Muscle layer of colon (tissue), 2 donors: Measurements from ENCODE around the gene NEDD4L.
A peak's percentile ranks its signal among the peaks of the same experiment; 100 is the strongest.

Experiments used
- H3K27ac ChIP-seq: one replicate; pipeline ENCODE4 v1.7.0; 2013; ENCODE audit warnings: low read depth, mild to moderate bottlenecking, low read length, moderate library complexity
- H3K27me3 ChIP-seq, 2 donors: one replicate each; pipeline ENCODE4 v1.7.0; 2013; ENCODE audit warnings: low read length in 2 of 2, mild to moderate bottlenecking in 2 of 2; ENCODE audit not compliant: insufficient read depth in 2 of 2, control insufficient read depth in 1 of 2
- H3K36me3 ChIP-seq: one replicate; pipeline ENCODE4 v1.7.0; 2013; ENCODE audit warnings: mild to moderate bottlenecking, low read length; ENCODE audit not compliant: insufficient read depth
- H3K4me1 ChIP-seq: one replicate; pipeline ENCODE4 v1.7.0; 2013; ENCODE audit warnings: mild to moderate bottlenecking, low read length; ENCODE audit not compliant: insufficient read depth
- H3K4me3 ChIP-seq, 2 donors: one replicate each; pipeline ENCODE4 v1.7.0; 2013; ENCODE audit warnings: low read length in 2 of 2, low read depth in 1 of 2, mild to moderate bottlenecking in 1 of 2, moderate library complexity in 1 of 2
- H3K9ac ChIP-seq: one replicate; pipeline ENCODE4 v1.7.0; 2013; ENCODE audit warnings: low read length
- H3K9me3 ChIP-seq: one replicate; pipeline ENCODE4 v1.7.0; 2013; ENCODE audit warnings: mild to moderate bottlenecking, low read length
- donor health status: abdominal sarcoma.
- donor health status: Adenocarcinoma of cecum.

NEDD4L gene

DNA sequence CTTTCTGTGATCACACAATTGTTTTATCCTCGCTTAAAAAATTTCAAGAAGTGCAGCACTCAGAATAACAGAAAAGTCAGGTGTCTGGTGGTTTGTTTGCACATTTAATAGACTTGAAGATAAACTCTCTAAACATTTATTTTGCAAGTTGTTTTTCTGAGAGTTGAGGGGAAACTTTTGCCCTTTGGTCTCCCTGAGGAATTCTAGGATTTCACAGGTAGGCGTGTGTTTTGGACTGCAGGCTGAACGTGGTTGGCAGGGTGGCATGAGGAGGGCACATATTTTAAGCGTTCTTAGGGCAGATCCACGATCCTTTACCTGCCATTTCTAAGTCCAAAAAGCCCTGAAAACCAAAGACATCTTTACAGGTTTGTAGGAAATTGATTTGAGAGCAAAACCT lies 188.6 kb downstream of the NEDD4L start:
- Histone ChIP-seq H3K27me3 (no peaks in the 10 kb centered on the region), H3K4me3 (no peak overlapping the region), H3K27ac (no peak overlapping the region), H3K9me3 (no peaks in the 10 kb centered on the region), H3K4me1 (peaks cover 56% of the 10 kb centered on the region), H3K36me3 (no peaks in the 10 kb centered on the region), H3K9ac (no peak overlapping the region)

DNA sequence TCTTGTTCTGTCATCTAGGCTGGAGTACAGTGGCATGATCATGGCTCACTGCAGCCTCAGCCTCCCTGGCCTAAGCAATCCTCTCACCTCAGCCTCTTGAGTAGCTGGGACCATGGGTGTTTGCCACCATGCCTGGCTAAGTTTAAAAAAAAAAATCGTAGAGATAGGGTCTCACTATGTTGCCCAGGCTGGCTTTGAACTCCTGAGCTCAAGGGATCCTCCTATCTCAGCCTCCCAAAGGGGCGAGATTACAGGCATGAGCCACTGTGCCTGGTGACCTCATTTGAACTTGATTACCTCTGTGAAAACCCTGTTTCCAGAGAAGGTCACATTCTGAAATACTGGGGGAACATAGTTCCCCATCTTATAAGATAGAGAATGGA lies 190.3 kb downstream of the NEDD4L start:
- Histone ChIP-seq H3K27ac (no peak overlapping the region), H3K27me3 (no peaks in the 10 kb centered on the region), H3K9me3 (no peaks in the 10 kb centered on the region), H3K9ac (no peak overlapping the region), H3K36me3 (no peaks in the 10 kb centered on the region), H3K4me1 (peaks cover 46% of the 10 kb centered on the region), H3K4me3 (no peak overlapping the region)

DNA sequence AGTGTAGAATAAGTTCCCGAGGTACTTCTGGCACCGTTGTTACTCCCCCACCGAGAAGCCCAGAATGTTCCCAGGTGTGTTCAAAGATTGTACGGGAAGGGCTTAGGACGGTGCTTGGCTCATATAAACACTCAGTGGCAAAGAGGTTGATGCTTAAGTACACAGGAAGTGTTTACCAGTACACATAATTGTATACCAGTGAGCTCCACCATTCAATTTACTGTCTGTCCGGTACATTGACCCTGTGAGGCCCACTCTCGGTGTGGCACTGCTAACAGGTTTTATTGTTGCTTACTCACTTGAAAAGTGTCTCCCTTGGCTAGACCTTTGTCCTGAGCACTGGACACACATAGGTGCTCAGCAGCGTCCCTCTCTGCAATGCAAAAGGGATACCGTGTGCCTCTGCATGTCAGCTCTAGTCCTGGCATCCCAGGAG lies 191.0 kb downstream of the NEDD4L start:
- H3K9me3 ChIP-seq, result no peaks in the 10 kb centered on the region
- no peaks in the 10 kb centered on the region for H3K27me3 ChIP-seq
- peaks cover 45% of the 10 kb centered on the region for H3K4me1 ChIP-seq
- no peak overlapping the region for H3K27ac ChIP-seq
- H3K9ac ChIP-seq, result no peak overlapping the region
- H3K36me3 ChIP-seq, result no peaks in the 10 kb centered on the region
- no peak overlapping the region for H3K4me3 ChIP-seq

DNA sequence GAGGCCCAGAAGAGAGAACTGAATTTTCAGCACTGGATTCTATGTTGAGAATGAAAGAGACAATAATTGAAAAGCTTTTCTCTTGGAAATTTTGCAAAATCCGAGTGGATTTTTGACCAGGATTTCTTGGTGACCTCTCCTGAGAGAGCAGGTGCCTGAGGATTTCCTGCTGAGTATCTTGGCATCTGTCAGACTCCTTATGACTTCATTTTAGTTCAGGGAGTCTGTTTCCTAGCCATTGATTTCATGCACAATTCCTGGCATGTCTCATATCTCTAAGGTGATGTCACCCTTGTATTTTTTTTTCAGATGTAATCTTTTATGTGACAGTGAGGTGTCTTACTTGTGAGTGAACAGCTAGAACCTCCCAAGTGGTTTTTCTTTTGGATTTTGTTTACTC lies 195.9 kb downstream of the NEDD4L start:
- no peaks in the 10 kb centered on the region for H3K27me3 ChIP-seq
- H3K4me3 ChIP-seq, result no peak overlapping the region
- no peaks in the 10 kb centered on the region for H3K36me3 ChIP-seq
- no peak overlapping the region for H3K9ac ChIP-seq
- no peak overlapping the region for H3K27ac ChIP-seq
- no peaks in the 10 kb centered on the region for H3K9me3 ChIP-seq
- peaks cover 30% of the 10 kb centered on the region for H3K4me1 ChIP-seq

DNA sequence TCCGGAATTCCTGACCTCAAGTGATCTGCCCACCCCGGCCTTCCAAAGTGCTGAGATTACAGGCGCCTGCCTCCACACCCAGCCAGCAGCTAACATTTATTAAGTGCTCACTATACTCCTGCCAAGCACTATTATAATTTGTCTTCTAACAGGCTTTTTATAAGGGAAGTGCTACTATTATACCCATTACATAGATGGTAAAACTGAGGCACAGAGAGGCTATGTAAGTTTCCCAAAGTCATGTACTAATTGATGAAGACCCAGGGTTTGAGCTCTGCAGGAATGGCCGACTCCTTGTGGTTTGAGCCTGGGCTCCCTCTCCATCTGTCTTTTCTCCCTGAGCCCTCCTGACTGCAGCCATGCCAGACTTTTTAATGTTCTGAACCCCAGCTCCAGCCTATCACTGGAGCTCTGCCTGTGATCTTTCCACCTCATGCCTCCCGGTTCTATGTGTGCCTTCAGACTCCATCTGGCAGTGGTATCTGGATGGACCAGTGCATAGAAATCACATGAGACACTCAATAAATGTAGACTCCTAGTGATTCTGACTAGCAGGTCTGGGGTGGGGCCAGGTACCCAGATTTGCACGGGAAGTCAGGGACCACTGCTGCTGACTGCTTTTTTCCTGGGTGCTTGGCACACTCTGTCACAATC lies 197.1 kb downstream of the NEDD4L start:
- Histone ChIP-seq H3K27ac (no peak overlapping the region), H3K36me3 (no peaks in the 10 kb centered on the region), H3K4me1 (peaks cover 24% of the 10 kb centered on the region), H3K9me3 (no peaks in the 10 kb centered on the region), H3K9ac (no peak overlapping the region), H3K4me3 (no peak overlapping the region), H3K27me3 (no peaks in the 10 kb centered on the region)

DNA sequence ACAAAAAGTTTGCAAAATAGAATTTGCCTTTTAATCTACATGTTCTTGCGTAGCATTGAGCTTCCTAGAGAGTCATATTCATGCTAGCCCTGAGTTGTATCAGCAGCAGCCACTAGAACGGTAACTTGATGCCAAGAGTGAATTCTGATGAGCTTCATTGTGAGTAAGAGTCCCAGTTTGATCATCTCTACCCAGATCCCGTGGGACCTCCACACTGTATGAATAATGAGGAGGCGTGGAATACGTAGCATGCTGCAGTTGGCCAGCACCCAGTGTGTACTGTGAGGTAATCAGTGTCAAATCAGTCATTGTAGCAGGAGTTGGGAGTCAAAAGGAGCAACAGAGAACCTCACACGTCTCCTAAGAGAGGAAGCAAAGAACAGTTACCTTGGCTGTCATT lies 197.9 kb downstream of the NEDD4L start:
- Histone ChIP-seq H3K27ac (no peak overlapping the region), H3K9me3 (no peaks in the 10 kb centered on the region), H3K4me1 (peaks cover 26% of the 10 kb centered on the region), H3K4me3 (no peak overlapping the region), H3K27me3 (no peaks in the 10 kb centered on the region), H3K36me3 (no peaks in the 10 kb centered on the region), H3K9ac (no peak overlapping the region)

DNA sequence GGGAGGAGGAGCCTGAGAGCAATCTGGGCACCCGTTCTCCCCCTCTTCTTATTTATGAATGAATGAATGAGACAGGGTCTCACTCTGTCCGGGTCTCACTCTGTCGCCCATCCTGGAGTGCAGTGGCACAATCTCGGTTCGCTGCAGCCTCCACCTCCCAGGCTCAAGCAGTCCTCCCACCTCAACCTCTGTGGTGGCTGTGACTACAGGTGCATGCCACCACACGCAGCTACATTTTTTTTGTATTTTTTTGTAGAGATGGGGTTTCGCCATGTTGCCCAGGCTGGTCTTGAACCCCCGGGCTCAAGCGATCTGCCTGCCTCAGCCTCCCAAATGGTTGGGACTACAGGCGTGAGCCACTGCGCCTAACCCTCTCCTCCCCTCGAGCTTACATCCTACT lies 198.4 kb downstream of the NEDD4L start:
- H3K9me3 ChIP-seq, result no peaks in the 10 kb centered on the region
- H3K4me1 ChIP-seq, result peaks cover 31% of the 10 kb centered on the region
- H3K27me3 ChIP-seq, result no peaks in the 10 kb centered on the region
- no peaks in the 10 kb centered on the region for H3K36me3 ChIP-seq
- no peak overlapping the region for H3K27ac ChIP-seq
- H3K9ac ChIP-seq, result no peak overlapping the region
- no peak overlapping the region for H3K4me3 ChIP-seq

DNA sequence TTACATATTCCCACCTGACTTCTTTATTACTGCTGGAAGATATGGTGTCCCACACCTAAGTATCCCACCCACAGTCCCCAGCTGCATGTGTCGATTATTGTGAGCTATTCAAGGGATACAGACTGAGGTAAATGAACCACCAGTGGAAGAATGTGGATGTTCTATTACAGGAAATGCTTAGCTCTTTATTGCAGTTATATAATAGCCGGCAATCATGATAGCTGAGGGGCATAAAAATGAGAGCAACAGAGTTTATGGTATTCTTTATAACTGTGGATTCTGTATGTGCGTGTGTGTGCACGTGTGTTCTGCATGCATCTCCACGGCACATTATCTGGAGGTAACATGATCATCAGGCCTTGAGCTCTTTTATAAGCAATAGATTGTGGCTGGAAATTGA lies 198.9 kb downstream of the NEDD4L start:
- Histone ChIP-seq H3K27me3 (no peaks in the 10 kb centered on the region), H3K36me3 (no peaks in the 10 kb centered on the region), H3K9me3 (no peaks in the 10 kb centered on the region), H3K4me3 (no peak overlapping the region), H3K4me1 (peaks cover 35% of the 10 kb centered on the region), H3K9ac (no peak overlapping the region), H3K27ac (no peak overlapping the region)

DNA sequence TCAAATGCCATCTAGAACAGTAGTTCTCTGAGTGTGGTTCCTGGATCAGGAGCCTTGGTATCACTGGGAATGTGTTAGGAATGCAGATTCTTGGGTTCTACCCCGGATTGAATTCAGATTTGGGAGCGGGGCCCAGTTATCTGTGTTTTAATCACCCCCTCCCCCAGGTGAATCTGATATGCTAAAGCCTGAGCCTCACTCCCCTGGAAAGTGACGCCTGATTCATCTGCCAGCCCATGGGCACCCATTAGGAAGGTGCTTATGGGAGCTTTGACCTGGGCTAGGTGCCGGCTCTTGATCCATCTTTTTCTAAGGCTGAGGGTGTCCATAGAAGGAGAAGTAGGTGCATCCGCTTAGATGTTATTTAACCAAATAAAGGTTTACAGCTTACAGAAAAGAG lies 199.4 kb downstream of the NEDD4L start:
- peaks cover 38% of the 10 kb centered on the region for H3K4me1 ChIP-seq
- H3K27ac ChIP-seq, result no peak overlapping the region
- H3K9me3 ChIP-seq, result no peaks in the 10 kb centered on the region
- no peak overlapping the region for H3K4me3 ChIP-seq
- no peaks in the 10 kb centered on the region for H3K27me3 ChIP-seq
- no peaks in the 10 kb centered on the region for H3K36me3 ChIP-seq
- no peak overlapping the region for H3K9ac ChIP-seq

DNA sequence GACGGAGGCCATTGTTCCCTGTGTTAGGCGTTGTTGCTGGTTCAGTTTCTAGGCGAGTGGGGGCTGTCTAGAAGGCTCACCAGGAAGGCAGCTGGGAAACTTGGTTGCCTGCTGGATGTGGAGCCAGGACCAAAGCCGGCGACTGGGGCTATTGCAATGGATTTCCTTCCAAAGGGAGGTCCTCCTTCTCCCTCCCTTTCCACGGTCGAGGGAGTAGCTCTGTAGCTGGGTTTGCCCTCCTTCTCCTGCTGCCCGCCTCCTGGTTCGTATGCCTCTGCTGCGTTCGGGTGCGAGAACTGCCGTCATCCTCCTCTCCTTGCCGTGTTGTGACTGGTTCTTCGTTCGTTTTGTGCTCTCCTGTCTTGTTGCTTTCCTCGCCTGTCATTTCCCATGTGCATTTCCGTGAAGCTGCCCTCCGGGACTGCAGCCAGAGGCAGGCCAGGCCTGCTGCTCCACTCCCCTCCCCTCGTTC lies 203.4 kb downstream of the NEDD4L start:
- peak overlapping the region; percentile 60 for H3K27ac ChIP-seq
- peak overlapping the region in 1 of 2 donors; percentile 38 for H3K4me3 ChIP-seq
- H3K9me3 ChIP-seq, result no peaks in the 10 kb centered on the region
- no peaks in the 10 kb centered on the region for H3K36me3 ChIP-seq
- H3K27me3 ChIP-seq, result no peaks in the 10 kb centered on the region
- H3K4me1 ChIP-seq, result peaks cover 47% of the 10 kb centered on the region
- peak overlapping the region; percentile 5 for H3K9ac ChIP-seq

DNA sequence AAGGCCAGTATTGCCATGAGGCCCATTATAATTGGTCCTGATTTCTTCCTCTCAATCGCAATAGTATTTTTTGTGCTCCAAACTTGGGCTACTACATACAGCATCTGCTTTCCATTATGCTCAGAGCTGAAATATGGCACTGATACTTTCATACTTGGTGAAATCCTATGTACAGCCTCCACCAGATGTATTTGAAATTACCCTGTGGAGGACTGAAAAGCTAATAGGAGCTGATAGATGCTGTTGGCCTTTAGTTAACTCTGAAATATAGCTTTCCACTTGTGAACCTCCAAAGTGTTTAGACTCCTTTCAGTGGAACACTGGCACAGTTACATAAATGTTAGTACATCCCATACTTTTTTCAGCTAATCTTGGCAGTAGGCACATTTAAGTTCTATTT lies 205.7 kb downstream of the NEDD4L start:
- Histone ChIP-seq H3K4me3 (no peak overlapping the region), H3K9me3 (no peaks in the 10 kb centered on the region), H3K36me3 (no peaks in the 10 kb centered on the region), H3K27ac (peak overlapping the region; percentile 30), H3K9ac (no peak overlapping the region), H3K27me3 (no peaks in the 10 kb centered on the region), H3K4me1 (peaks cover 52% of the 10 kb centered on the region)

DNA sequence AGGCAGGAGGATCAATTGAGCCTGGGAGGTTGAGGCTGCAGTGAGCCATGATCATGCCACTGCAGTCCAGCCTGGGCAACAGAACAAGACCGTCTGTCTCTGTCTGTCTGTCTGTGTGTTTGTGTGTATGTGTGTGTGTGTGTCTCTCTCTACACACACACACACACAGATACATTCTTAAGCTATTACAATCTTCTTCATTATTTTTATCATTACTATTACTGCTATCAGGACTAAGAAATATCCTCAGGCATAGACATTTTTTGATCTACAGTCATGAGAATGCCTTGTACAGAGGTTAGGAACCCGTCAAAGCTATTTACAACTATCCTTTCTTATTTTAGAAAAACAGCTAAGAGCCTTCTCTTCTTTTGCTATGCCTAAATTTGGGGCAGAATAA lies 207.4 kb downstream of the NEDD4L start:
- no peaks in the 10 kb centered on the region for H3K27me3 ChIP-seq
- no peaks in the 10 kb centered on the region for H3K36me3 ChIP-seq
- no peak overlapping the region for H3K4me3 ChIP-seq
- H3K27ac ChIP-seq, result peak overlapping the region; percentile 6
- H3K9ac ChIP-seq, result no peak overlapping the region
- H3K9me3 ChIP-seq, result no peaks in the 10 kb centered on the region
- H3K4me1 ChIP-seq, result peaks cover 59% of the 10 kb centered on the region
